Tibial nerve (tissue), 4 donors: Measurements from ENCODE around the gene TXNDC2.

Experiments
- EP300 ChIP-seq, 2 donors: sonication (generic); formaldehyde crosslinking; IDR thresholded peaks; one replicate each; pipeline ENCODE4 v1.6.1; 2017; ENCODE audit warnings: antibody characterized with exemption in 2 of 2, mild to moderate bottlenecking in 1 of 2
- POLR2A ChIP-seq, 2 donors: fragments of 450-650 bp; IDR thresholded peaks; one replicate each; pipeline ENCODE4 v1.6.1; 2017; ENCODE audit warnings: antibody characterized with exemption in 2 of 2, mild to moderate bottlenecking in 2 of 2, moderate library complexity in 2 of 2
- TF ChIP-seq, protein P1 (sequence below), 5 experiments: fragments of 200-600 bp in 3 of 5; fragments of 450-650 bp in 2 of 5; sonication (generic) in 3 of 5; IDR thresholded peaks; one replicate each; pipeline ENCODE4 v1.5.1; 2016 to 2019; ENCODE audit warnings: antibody characterized with exemption in 5 of 5, mild to moderate bottlenecking in 3 of 5, moderate library complexity in 2 of 5

DNA sequence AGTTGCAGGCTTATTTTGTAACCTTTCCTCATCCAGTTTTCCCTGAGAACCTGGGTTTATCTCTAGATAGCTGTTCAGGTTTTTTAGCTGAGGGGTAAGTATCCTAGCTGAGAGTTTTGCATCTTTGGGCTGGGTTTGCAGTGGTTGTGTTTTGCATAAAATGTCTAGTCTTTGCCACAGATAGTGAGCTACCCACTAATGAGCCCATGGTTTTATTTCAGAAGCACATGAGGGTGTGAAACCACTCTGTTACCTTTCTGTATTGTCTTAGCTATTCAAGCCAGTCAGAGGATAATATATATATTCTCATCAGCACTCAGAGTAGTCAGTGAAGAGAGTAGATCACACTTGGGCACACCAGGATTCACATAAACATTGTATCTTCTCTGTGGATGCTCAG, 24.6 kb upstream of the TXNDC2 start:
- TF ChIP-seq, protein P1, sequence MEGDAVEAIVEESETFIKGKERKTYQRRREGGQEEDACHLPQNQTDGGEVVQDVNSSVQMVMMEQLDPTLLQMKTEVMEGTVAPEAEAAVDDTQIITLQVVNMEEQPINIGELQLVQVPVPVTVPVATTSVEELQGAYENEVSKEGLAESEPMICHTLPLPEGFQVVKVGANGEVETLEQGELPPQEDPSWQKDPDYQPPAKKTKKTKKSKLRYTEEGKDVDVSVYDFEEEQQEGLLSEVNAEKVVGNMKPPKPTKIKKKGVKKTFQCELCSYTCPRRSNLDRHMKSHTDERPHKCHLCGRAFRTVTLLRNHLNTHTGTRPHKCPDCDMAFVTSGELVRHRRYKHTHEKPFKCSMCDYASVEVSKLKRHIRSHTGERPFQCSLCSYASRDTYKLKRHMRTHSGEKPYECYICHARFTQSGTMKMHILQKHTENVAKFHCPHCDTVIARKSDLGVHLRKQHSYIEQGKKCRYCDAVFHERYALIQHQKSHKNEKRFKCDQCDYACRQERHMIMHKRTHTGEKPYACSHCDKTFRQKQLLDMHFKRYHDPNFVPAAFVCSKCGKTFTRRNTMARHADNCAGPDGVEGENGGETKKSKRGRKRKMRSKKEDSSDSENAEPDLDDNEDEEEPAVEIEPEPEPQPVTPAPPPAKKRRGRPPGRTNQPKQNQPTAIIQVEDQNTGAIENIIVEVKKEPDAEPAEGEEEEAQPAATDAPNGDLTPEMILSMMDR (IDR thresholded peaks at IDR 0.05) = no peak
- TF ChIP-seq POLR2A (IDR thresholded peaks at IDR 0.05) = no peak
- no peak for TF ChIP-seq EP300 (IDR thresholded peaks at IDR 0.05)
